GM19099 (cell line): ENCODE data around the gene CLEC2A.

Source experiments
- POLR2A ChIP-seq: IDR thresholded peaks from 3 replicates; pipeline ENCODE4 v1.6.1; 2011; ENCODE audit warnings: low read depth; ENCODE audit not compliant: insufficient read length; ENCODE audit errors: extremely low read depth

The CLEC2A gene

DNA sequence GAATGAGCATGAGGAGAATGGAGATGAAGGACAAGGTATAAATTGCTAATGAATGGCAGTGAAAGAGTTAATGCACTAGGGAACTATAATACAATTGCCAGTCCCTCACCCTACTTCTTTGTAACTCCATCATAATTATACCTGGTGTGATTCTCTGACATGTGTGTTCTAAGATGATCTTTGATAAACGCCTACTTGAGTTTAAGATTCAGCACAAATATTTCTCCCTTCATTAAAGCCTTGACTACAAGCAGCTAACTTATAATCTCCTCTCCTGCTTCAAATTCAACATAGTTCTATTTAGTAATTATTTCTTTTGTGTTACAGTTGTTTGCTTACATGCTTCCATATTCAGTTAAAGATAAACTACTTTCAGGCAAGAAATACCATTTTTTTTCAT lies 9.7 kb upstream of the CLEC2A start:
- TF ChIP-seq POLR2A: no peak

DNA sequence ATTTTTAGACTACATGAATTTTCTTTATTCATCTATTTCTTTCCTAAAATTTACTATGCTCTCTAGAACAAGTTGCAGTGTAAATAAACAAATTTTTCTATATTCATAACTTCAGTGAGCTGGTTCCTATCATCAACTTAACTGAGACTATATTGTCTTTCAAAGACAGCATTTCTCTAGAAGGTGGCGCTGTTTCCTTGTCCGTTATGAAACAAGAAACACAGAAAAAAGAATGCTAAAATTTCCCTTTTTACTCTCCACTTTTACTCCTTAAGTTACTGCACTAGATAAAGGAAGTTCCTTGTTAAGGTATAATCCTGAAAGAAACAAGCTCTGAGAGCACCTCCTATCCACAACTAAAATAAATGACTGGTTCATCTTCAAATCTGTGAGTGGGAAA lies 8.2 kb upstream of the CLEC2A start:
- no peak for TF ChIP-seq POLR2A

- TF ChIP-seq POLR2A: no peak
Measured at GRCh38 chr12:9936591-9936990, 4.4 kb upstream of the CLEC2A start.

- TF ChIP-seq POLR2A: no peak
Measured at GRCh38 chr12:9935026-9935425, 2.9 kb upstream of the CLEC2A start.

- no peak for TF ChIP-seq POLR2A
Measured at GRCh38 chr12:9933958-9934357, 1.8 kb upstream of the CLEC2A start.

DNA sequence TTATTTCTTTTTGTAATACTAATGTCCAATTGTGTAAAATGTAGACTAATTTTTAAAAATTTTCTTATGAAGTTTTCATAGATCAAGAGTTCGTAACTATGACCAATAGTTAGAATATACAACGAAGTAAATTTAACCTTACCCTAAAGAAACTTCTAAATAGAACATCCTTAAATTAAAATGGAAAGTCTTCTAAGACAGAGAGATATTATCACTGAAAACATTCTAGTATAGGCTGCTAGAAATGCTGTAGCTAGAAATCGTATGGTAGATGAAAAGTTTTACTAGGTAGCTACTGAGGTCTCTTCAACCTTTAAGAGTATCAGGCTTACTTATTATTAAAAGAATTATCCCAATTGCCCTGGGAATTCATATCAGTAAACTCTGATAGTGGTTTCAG lies 925 bp downstream of the CLEC2A start:
- no peak for TF ChIP-seq POLR2A

GRCh38 chr12:9928607-9929006 lies 3.6 kb downstream of the CLEC2A start:
- TF ChIP-seq POLR2A: no peak

- no peak for TF ChIP-seq POLR2A
Measured at GRCh38 chr12:9926876-9927275, 5.3 kb downstream of the CLEC2A start.

GRCh38 chr12:9925705-9926393 lies 6.3 kb downstream of the CLEC2A start:
- no peak for TF ChIP-seq POLR2A

DNA sequence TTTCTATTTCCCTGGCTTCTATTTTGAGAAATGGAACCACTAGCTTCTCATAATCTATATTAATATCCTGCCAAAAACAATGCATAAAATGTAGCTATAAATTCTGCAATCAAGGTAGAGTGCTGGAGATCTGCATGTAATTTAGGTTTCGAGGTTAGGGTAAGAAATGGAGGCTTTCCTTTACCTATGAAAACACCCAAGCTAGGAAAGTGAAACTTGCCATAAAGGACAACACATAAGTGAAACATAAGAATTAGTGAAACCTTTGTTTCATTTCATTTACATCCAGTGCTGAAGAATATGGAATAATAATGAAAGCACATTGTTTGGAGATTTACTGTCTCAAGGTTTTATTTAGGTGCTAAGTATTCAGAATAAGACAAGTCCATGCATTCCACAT lies 9.7 kb downstream of the CLEC2A start:
- no peak for TF ChIP-seq POLR2A

- no peak for TF ChIP-seq POLR2A
Measured at GRCh38 chr12:9920451-9920850, 11.7 kb downstream of the CLEC2A start.

DNA sequence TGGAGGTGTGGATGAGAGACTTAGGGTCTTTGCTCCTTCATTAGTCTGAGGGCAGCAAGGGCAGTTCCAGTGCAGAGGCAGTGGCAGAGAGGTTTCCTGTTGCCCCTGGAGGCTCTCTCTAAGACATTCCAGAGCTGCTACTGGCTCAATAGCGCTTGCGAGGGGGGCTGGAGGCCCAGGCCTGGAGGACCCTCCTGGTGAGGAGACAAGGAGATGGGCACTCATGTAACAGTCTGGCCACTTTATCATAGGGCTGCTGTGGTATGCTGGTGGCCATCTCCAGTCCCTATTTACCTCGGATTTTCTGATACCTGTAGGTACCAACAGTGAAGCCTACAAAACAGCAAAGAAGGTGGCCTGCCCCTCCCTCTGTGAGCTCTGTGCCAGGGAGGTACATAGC lies 12.7 kb downstream of the CLEC2A start:
- TF ChIP-seq POLR2A: no peak

DNA sequence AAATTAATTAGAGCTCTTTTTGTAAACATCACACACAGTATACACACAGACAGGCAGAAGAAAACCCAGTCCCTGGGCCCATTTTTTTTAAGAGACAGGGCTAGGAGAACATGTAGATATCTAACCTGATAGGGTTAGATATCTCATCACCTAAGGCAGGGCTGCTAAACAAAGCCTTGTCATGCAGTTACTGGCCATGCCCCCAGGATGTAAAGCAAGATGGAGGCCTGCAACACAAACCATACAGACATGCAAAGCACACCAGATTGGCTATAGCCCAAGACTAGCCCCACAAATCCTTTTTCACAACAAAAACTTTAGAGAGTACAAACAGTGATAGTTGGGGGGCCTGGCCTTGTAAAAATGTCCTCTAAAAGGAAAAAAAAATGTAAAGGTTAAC lies 20.5 kb downstream of the CLEC2A start:
- no peak for TF ChIP-seq POLR2A

- TF ChIP-seq POLR2A: no peak
Measured at GRCh38 chr12:9910716-9911421, 21.3 kb downstream of the CLEC2A start.

DNA sequence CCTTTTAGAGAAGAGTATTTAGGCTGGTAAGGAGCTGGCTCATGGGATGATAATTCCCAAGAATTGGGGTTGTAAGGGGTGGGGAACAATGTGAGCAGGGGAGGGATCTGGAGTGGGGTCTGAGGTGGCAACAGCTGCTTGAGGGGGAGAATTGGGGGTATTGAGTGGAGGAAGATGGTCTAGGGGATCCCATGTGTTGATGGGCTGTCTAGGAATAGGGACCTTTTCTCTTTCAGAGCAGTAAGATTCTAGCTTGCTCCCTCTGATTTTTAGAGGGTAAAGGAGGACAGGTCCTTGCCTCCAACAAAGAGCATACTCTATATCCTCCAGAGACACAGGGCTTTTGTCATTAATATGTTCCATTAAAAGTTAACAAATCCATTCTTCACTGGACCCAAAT lies 22.4 kb downstream of the CLEC2A start:
- no peak for TF ChIP-seq POLR2A

DNA sequence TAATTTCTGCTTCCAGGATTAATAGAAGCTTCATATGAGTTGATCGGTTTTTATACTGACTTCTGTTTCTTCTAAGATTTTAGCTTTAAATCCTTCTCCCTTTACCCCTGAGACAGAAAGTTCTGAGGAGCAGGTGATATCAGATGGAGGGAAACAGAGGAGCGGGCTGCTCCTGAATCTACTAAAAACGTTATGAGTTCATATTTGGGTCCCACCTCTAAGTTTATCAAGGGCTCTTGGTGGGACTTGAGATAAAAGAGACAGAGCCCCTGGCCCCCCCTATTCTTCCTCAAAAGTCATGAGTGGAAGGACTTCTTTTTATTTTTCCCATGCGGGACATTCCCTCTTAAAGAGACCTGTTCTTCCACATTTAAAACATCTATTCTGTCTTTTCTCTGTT lies 23.8 kb downstream of the CLEC2A start:
- TF ChIP-seq POLR2A: no peak
